Type B pancreatic cell (in vitro differentiated cells): ENCODE data around the gene DRAXIN. TPM values are rescaled to one million over a fixed set of nuclear protein-coding genes. Genes with fewer than 3 reads are reported as not detected.
A peak's percentile ranks its signal among the peaks of the same experiment; 100 is the strongest.

Experiments
- DNase-seq: peaks from one replicate; pipeline ENCODE4 v3.0.0; 2021; ENCODE audit warnings: mixed read lengths; ENCODE audit not compliant: unreplicated experiment; ENCODE audit errors: extremely low spot score
- H3K27ac Mint-ChIP-seq: 2 replicates; pipeline ENCODE4 v1.8.0; 2021; ENCODE audit warnings: mild to moderate bottlenecking, mixed read lengths
- H3K27me3 Mint-ChIP-seq: 2 replicates; pipeline ENCODE4 v1.8.0; 2021; ENCODE audit warnings: mixed read lengths
- H3K36me3 Mint-ChIP-seq: 2 replicates; pipeline ENCODE4 v1.8.0; 2021; ENCODE audit warnings: mixed read lengths
- H3K4me1 Mint-ChIP-seq: one replicate; pipeline ENCODE4 v1.8.0; 2021; ENCODE audit warnings: mixed read lengths; ENCODE audit not compliant: unreplicated experiment
- H3K4me3 Mint-ChIP-seq: 2 replicates; pipeline ENCODE4 v1.8.0; 2021; ENCODE audit warnings: mild to moderate bottlenecking, mixed read lengths
- H3K9me3 Mint-ChIP-seq: 2 replicates; pipeline ENCODE4 v1.8.0; 2021; ENCODE audit warnings: mixed read lengths
- total RNA-seq: library from RNA; stranded (reverse); gene quantifications from 2 replicates; pipeline ENCODE4 v1.2.1, GENCODE V29; 2021; ENCODE audit warnings: low replicate concordance
- TF ChIP-seq, protein P1 (sequence below): fragments of 200-600 bp; sonication (generic); conservative IDR thresholded peaks from 2 replicates; pipeline ENCODE4 v1.5.0; 2021; ENCODE audit warnings: antibody characterized with exemption, mild to moderate bottlenecking

The DRAXIN gene
- total RNA-seq, 1 donor from 2014 or later, result 13.5 TPM

DNA sequence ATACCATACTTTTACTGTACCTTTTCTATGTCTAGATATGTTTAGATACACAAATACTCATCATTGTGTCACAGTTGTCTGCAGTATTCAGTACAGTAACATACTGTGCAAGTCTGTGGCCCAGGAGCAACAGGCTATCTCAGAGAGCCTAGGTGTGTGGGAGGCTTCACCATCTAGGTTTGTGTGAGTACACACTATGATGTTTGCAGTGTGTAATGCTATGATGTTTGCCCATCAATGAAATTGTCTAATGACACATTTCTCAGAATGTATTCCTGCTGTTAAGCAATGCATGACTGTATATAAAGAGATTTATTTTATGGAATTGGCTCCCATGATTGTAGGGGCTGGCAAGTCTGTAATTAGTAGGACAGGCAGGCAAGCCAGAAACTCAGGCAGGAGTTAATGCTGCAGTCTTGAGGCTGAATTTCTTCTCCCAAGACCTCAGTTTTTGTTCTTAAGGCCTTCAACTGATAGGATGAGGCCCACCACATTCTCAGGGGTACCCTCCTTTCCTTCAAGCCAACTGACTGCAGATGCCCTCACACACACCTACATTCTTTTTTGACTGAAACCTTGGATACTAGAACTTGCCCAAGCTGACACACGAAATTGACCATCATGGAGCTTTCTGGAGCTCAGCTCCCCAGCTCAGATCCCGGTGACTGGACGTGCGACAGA lies 36.8 kb downstream of the DRAXIN start:
- TF ChIP-seq, protein P1, sequence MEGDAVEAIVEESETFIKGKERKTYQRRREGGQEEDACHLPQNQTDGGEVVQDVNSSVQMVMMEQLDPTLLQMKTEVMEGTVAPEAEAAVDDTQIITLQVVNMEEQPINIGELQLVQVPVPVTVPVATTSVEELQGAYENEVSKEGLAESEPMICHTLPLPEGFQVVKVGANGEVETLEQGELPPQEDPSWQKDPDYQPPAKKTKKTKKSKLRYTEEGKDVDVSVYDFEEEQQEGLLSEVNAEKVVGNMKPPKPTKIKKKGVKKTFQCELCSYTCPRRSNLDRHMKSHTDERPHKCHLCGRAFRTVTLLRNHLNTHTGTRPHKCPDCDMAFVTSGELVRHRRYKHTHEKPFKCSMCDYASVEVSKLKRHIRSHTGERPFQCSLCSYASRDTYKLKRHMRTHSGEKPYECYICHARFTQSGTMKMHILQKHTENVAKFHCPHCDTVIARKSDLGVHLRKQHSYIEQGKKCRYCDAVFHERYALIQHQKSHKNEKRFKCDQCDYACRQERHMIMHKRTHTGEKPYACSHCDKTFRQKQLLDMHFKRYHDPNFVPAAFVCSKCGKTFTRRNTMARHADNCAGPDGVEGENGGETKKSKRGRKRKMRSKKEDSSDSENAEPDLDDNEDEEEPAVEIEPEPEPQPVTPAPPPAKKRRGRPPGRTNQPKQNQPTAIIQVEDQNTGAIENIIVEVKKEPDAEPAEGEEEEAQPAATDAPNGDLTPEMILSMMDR, result no peak
- Mint-ChIP-seq H3K4me3 (no peak overlapping the region), H3K36me3 (no peaks in the 10 kb centered on the region), H3K27me3 (no peaks in the 10 kb centered on the region), H3K9me3 (no peaks in the 10 kb centered on the region), H3K4me1 (peaks cover 20% of the 10 kb centered on the region), H3K27ac (no peak overlapping the region)
- no peak for DNase-seq

DNA sequence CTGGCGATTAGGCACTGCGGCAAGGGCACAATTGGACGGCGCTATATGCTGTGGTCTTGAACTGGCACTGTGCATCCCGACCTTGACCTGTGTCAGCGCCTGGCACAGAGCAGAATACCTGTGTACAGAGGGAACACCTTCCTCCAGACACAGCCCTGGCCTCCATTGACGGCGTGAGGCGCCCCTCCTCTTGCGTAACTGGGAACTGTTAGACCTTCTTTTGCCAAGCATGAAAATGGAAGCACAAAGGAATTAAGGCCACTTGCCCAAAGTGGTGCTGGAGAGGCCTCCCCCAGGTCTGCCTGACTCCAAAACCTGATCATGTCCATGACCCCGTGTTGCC lies 37.6 kb downstream of the DRAXIN start:
- Mint-ChIP-seq H3K27ac (no peak overlapping the region), H3K4me1 (peaks cover 20% of the 10 kb centered on the region), H3K27me3 (no peaks in the 10 kb centered on the region), H3K4me3 (no peak overlapping the region), H3K9me3 (no peaks in the 10 kb centered on the region), H3K36me3 (no peaks in the 10 kb centered on the region)
- TF ChIP-seq, protein P1, result no peak
- no peak for DNase-seq

DNA sequence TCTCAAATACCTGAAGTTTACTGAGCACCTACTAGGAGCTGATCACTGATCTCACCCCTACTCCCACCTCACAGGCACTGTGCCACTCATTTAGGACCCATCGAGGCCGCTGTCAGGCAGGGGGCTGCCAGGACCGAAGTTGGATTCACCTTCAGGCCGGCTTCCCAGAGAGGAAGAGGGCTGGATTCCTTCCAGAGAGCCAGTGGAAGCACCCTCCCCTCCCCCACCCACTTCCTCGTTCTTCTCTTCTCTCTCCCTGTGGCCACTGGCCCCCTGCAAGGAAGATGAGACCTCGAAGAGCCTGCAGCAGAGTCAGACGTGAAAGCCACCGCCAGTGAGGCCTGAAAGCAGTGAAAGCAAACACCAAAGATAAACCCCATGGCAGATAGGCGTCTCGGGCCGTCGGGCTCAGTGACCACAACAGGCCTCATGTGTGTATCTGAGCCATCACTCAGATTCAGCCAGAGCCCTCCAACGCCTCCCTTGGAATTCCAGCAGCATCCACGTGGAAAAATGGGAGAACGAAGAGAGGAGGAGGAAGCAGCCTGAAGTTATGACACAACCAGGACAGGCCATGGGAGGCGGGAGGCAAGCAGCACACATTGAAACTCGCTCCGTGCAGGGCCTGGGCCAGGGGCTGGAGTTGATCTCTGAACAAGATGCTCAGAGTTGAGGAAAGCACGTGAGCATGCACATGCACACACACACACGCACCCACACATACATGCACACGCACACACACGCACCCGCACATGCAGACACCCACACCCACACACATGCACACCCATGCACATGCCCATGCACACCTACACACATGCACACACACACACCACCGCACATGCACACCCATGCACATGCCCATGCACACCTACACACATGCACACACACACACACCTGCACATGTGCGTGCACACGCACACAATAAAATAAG lies 38.3 kb downstream of the DRAXIN start:
- TF ChIP-seq, protein P1, result no peak
- H3K9me3 Mint-ChIP-seq, result no peaks in the 10 kb centered on the region
- H3K36me3 Mint-ChIP-seq, result no peaks in the 10 kb centered on the region
- DNase-seq, result no peak
- peaks cover 20% of the 10 kb centered on the region for H3K4me1 Mint-ChIP-seq
- H3K4me3 Mint-ChIP-seq, result no peak overlapping the region
- H3K27ac Mint-ChIP-seq, result peak overlapping the region; percentile 39
- H3K27me3 Mint-ChIP-seq, result no peaks in the 10 kb centered on the region

DNA sequence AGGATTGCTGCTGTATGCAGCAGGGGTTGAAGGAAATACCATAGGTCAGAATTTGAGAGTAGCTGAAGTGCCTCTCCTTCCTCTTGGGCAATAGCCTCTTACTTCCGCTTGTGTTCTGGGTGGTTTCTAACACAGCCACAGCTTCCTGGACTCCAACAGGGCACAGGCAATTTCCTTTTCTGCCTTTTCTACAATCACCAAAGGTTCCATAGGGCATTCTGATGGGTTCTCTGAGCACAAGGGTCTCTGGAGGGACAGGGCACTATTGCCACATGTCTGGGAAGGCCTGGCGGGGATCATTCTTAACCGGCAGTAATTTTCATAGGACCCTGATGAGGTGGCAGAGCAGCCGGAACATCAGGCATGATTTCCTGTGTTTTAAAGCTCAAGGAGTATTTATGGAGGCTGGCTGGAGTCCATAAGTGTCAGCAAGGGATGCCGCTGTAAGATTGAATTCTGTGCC lies 39.0 kb downstream of the DRAXIN start:
- TF ChIP-seq, protein P1, result no peak
- DNase-seq, result no peak
- H3K4me3 Mint-ChIP-seq, result no peak overlapping the region
- peak overlapping the region; percentile 39 for H3K27ac Mint-ChIP-seq
- peaks cover 23% of the 10 kb centered on the region for H3K4me1 Mint-ChIP-seq
- H3K27me3 Mint-ChIP-seq, result no peaks in the 10 kb centered on the region
- H3K9me3 Mint-ChIP-seq, result no peaks in the 10 kb centered on the region
- no peaks in the 10 kb centered on the region for H3K36me3 Mint-ChIP-seq

DNA sequence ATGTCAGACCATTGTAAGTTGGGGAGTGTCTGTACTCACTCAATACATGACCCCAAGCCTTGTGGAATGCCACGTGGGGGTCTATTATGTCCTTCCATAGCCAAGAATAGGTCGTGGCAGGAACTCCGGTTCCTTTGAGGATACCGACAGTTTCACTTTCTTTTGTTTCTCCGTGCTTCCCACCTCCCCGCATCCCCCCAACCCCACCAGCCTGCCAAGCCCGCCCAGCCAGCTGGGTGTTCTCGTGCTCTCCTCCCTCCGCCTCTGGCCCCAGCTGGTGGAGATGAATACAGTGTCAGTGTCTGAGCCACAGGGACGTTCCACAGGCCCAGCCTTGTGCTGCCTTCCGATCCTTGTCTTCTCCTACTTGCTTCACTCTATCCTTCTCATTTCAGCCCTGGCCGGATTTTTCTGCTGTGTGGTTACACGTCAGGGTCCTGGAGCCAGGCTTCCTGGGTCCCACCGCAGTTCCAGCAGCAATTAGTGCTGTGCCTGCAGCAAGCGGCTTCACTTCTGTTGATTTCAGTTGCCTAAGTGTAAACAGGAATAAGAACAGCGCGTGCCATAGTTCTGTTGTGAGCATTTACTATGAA lies 40.3 kb downstream of the DRAXIN start:
- peak overlapping the region; percentile 82 for H3K4me3 Mint-ChIP-seq
- DNase-seq, result no peak
- H3K27ac Mint-ChIP-seq, result peak overlapping the region; percentile 97
- H3K4me1 Mint-ChIP-seq, result peaks cover 25% of the 10 kb centered on the region
- TF ChIP-seq, protein P1, result no peak
- H3K36me3 Mint-ChIP-seq, result no peaks in the 10 kb centered on the region
- no peaks in the 10 kb centered on the region for H3K27me3 Mint-ChIP-seq
- no peaks in the 10 kb centered on the region for H3K9me3 Mint-ChIP-seq
